ENCODE data around the gene SYT8.
"Not testable (repeated sequence)": the region's sequence is repeated elsewhere in the genome, so short reads cannot be mapped to it uniquely, and the experiment has no call there.

DNA sequence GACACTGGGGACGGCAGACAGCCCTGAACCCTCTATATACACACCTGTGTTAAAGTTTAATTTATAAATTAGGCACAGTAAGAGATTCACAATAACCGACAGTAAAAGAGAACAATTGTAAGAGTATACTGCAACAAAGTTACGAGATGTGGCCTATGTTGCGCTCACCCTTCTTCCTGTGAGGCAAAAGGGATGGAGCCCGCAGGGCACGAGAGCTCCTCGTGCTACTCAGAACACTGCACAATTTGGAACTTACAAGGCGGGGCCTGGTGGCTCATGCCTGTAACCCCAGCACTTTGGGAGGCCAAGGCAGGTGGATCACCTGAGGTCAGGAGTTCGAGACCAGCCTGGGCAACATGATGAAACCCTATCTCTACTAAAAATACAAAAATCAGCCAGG, 21.4 kb upstream of the SYT8 start:
- TF ChIP-seq, protein P1, sequence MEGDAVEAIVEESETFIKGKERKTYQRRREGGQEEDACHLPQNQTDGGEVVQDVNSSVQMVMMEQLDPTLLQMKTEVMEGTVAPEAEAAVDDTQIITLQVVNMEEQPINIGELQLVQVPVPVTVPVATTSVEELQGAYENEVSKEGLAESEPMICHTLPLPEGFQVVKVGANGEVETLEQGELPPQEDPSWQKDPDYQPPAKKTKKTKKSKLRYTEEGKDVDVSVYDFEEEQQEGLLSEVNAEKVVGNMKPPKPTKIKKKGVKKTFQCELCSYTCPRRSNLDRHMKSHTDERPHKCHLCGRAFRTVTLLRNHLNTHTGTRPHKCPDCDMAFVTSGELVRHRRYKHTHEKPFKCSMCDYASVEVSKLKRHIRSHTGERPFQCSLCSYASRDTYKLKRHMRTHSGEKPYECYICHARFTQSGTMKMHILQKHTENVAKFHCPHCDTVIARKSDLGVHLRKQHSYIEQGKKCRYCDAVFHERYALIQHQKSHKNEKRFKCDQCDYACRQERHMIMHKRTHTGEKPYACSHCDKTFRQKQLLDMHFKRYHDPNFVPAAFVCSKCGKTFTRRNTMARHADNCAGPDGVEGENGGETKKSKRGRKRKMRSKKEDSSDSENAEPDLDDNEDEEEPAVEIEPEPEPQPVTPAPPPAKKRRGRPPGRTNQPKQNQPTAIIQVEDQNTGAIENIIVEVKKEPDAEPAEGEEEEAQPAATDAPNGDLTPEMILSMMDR (IDR thresholded peaks at IDR 0.05): not testable (repeated sequence)
- TF ChIP-seq POLR2AphosphoS5 (IDR thresholded peaks at IDR 0.05): not testable (repeated sequence)

Data from breast epithelium (tissue), 3 donors.